Measurements from ENCODE around the gene ISOC2.

The ISOC2 gene

DNA sequence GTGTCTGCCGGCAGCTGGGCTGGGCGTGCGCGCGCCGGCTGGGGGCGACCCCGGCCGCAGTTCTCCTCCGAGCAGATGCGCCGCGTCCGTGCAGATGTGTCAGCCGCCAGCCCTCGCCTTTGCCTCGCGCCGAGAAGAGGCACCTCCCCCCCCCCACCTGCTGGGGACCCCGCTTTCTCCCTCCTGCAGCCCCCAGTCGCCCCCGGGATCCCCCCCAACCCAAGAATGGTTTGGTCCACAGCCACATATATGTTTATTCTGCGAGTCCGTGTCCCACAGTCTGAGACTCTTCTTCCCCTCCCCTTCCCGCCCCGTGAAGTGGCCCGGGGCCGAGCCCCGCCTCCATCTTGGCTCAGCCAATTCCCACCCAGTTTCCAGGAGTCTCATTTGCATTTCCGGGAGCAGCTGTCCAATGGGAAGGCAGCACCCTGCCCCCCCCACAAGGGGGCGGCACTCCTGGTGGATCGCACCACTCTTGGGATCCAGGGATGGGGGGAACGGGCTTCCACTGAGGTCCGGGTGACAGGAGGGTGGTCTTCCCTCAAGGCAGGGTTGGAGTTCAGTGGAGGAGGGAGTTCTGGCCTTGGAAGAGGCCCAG lies 8.6 kb downstream of the ISOC2 start:
- Histone ChIP-seq H3K9me3 (ENCODE audit: insufficient read depth, low read depth, low read length) (no peaks in the 10 kb centered on the region), H4K20me1 (ENCODE audit: insufficient read depth, low read length, poor library complexity, severe bottlenecking) (no peaks in the 10 kb centered on the region), H3K9me2 (replicated peaks; ENCODE audit: low read depth, low read length) (no peaks in the 10 kb centered on the region), H3K9ac (ENCODE audit: low read depth, low read length, poor library complexity, severe bottlenecking) (no peak overlapping the region), H3K4me1 (ENCODE audit: insufficient read depth, low read length, poor library complexity, severe bottlenecking) (no peaks in the 10 kb centered on the region), H3K79me2 (ENCODE audit: insufficient read depth, low read length) (no peaks in the 10 kb centered on the region; the same call in 1 of the 2 replicates), H2AFZ (ENCODE audit: low read length) (no peak overlapping the region), H3K36me3 (ENCODE audit: insufficient read depth, low read length) (no peaks in the 10 kb centered on the region), H3F3A (ENCODE audit: low read depth) (no peaks in the 10 kb centered on the region), H3K4me3 (ENCODE audit: low read length, poor library complexity, severe bottlenecking) (no peak overlapping the region), H3K4me2 (ENCODE audit: low read depth, low read length, poor library complexity, severe bottlenecking) (no peak overlapping the region), H3K27me3 (ENCODE audit: insufficient read depth, low read length, poor library complexity, severe bottlenecking) (no peaks in the 10 kb centered on the region)
- TF ChIP-seq EZH2phosphoT487 (IDR thresholded peaks at IDR 0.05; ENCODE audit: borderline replicate concordance): no peak
- TF ChIP-seq, protein P1, sequence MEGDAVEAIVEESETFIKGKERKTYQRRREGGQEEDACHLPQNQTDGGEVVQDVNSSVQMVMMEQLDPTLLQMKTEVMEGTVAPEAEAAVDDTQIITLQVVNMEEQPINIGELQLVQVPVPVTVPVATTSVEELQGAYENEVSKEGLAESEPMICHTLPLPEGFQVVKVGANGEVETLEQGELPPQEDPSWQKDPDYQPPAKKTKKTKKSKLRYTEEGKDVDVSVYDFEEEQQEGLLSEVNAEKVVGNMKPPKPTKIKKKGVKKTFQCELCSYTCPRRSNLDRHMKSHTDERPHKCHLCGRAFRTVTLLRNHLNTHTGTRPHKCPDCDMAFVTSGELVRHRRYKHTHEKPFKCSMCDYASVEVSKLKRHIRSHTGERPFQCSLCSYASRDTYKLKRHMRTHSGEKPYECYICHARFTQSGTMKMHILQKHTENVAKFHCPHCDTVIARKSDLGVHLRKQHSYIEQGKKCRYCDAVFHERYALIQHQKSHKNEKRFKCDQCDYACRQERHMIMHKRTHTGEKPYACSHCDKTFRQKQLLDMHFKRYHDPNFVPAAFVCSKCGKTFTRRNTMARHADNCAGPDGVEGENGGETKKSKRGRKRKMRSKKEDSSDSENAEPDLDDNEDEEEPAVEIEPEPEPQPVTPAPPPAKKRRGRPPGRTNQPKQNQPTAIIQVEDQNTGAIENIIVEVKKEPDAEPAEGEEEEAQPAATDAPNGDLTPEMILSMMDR (conservative IDR thresholded peaks at IDR 0.05; ENCODE audit: low read length): no peak

DNA sequence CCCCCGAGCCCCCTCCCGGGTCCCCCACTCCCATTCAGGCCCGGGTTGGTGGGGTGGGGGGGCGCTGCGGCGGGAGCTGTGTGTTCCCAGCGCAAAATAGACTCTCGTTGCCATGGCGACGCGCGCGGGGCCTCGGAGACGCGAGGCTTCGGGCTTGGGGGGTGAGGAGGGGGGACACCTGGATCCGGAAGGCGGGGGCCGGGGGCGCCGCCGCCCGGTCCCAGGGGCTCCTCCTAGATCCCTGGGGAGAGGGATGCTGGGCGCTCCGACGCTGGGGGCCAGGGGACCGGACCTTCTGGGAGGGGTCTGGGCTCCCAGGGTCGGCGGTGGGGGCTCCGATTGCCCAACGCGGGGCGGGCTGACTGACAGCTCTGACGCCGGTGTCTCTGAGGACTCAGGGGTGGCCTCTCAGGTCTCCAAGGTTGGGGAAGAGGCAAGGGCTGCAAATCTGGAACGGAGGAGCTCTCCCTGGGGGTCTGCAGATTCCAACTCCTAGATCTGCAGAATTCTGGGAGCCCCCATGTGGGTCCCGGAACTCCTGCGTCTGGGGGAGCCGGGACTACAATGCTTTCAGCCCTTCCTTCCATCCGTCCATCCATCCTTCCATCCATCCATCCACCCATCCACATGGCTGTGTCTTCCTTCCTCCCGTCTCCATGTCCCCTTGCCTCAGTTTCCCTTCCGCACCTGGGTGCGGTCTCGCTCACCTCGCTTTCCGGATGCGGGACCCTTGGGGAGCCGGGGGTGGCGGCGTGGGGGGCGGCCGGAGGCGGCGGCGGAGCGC lies 9.3 kb downstream of the ISOC2 start:
- Histone ChIP-seq H2AFZ (ENCODE audit: low read length) (no peak overlapping the region), H3K79me2 (ENCODE audit: insufficient read depth, low read length) (no peaks in the 10 kb centered on the region; the same call in 1 of the 2 replicates), H3F3A (ENCODE audit: low read depth) (no peaks in the 10 kb centered on the region), H3K9me3 (ENCODE audit: insufficient read depth, low read depth, low read length) (no peaks in the 10 kb centered on the region), H4K20me1 (ENCODE audit: insufficient read depth, low read length, poor library complexity, severe bottlenecking) (no peaks in the 10 kb centered on the region), H3K4me2 (ENCODE audit: low read depth, low read length, poor library complexity, severe bottlenecking) (no peak overlapping the region), H3K4me3 (ENCODE audit: low read length, poor library complexity, severe bottlenecking) (no peak overlapping the region), H3K4me1 (ENCODE audit: insufficient read depth, low read length, poor library complexity, severe bottlenecking) (no peaks in the 10 kb centered on the region), H3K27me3 (ENCODE audit: insufficient read depth, low read length, poor library complexity, severe bottlenecking) (no peaks in the 10 kb centered on the region), H3K9me2 (replicated peaks; ENCODE audit: low read depth, low read length) (no peaks in the 10 kb centered on the region), H3K9ac (ENCODE audit: low read depth, low read length, poor library complexity, severe bottlenecking) (no peak overlapping the region), H3K36me3 (ENCODE audit: insufficient read depth, low read length) (no peaks in the 10 kb centered on the region)
- TF ChIP-seq, protein P1 (conservative IDR thresholded peaks at IDR 0.05; ENCODE audit: low read length): no peak
- no peak for TF ChIP-seq EZH2phosphoT487 (IDR thresholded peaks at IDR 0.05; ENCODE audit: borderline replicate concordance)

DNA sequence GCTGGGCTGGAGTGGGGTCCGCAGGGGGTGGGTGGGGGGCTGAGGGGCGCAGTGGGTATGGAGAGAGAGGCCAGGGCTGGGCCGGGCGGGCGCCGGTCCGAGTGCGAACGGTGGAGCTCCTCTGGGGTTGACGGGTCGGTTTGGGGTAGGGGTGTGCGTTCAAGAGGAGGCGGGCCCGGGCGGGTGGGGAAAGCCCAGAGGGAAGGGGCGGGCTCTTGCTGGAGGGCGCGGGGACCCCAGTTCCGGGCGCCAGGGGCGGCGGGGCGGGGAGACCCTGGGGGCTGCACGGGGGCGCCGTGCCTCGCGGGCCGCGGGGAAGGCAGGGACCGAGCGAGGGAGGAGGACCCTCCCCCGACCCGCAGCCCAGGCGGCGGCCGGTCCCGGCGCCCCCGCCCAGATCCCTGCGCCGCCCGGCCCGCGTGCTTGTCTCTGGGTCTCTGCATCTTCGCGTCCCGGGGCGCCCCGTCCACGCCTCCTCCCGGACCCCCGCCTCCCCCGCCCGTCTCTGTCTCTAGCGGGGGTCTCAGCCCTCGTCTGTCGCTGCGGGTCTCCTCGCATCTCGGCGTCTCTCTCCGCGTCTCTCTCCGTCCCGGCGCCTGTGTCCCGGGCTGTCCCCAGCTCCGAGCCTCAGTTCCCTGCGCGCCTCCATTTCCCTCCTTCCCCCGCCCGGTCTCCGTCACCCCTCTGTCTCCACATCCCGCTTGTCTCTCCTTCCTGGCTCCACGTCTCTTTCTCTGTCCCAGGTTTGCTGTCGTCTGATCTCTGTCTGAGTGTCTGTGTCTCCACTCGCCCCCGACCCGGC lies 10.1 kb downstream of the ISOC2 start:
- no peaks in the 10 kb centered on the region for H3K79me2 ChIP-seq (ENCODE audit: insufficient read depth, low read length)
- no peak for TF ChIP-seq EZH2phosphoT487 (IDR thresholded peaks at IDR 0.05; ENCODE audit: borderline replicate concordance)
- TF ChIP-seq, protein P1 (conservative IDR thresholded peaks at IDR 0.05; ENCODE audit: low read length): no peak
- no peaks in the 10 kb centered on the region for H3K4me1 ChIP-seq (ENCODE audit: insufficient read depth, low read length, poor library complexity, severe bottlenecking)
- H3F3A ChIP-seq (ENCODE audit: low read depth): no peaks in the 10 kb centered on the region
- no peak overlapping the region for H3K4me3 ChIP-seq (ENCODE audit: low read length, poor library complexity, severe bottlenecking)
- H4K20me1 ChIP-seq (ENCODE audit: insufficient read depth, low read length, poor library complexity, severe bottlenecking): no peaks in the 10 kb centered on the region
- H3K27me3 ChIP-seq (ENCODE audit: insufficient read depth, low read length, poor library complexity, severe bottlenecking): no peaks in the 10 kb centered on the region
- H2AFZ ChIP-seq (ENCODE audit: low read length): no peak overlapping the region
- H3K9me3 ChIP-seq (ENCODE audit: insufficient read depth, low read depth, low read length): no peaks in the 10 kb centered on the region
- H3K9me2 ChIP-seq (replicated peaks; ENCODE audit: low read depth, low read length): no peaks in the 10 kb centered on the region
- no peak overlapping the region for H3K4me2 ChIP-seq (ENCODE audit: low read depth, low read length, poor library complexity, severe bottlenecking)
- H3K36me3 ChIP-seq (ENCODE audit: insufficient read depth, low read length): no peaks in the 10 kb centered on the region
- no peak overlapping the region for H3K9ac ChIP-seq (ENCODE audit: low read depth, low read length, poor library complexity, severe bottlenecking)
